Uterus (tissue), 2 donors: ENCODE results near the gene NOS1AP.

Experiments
- CTCF ChIP-seq, 4 experiments: fragments of 200-600 bp in 2 of 4; fragments of 450-650 bp in 2 of 4; sonication (generic) in 2 of 4; IDR thresholded peaks; one replicate each; pipeline ENCODE4 v1.5.1; 2016 to 2019; ENCODE audit warnings: antibody characterized with exemption in 4 of 4, mild to moderate bottlenecking in 2 of 4, moderate library complexity in 1 of 4
- POLR2A ChIP-seq, 2 donors: fragments of 450-650 bp; IDR thresholded peaks; one replicate each; pipeline ENCODE4 v1.6.1; 2016; ENCODE audit warnings: antibody characterized with exemption in 2 of 2, mild to moderate bottlenecking in 1 of 2, moderate library complexity in 1 of 2

- TF ChIP-seq CTCF (IDR thresholded peaks at IDR 0.05) (no peak), POLR2A (IDR thresholded peaks at IDR 0.05) (no peak)
These were observed 88.0 kb downstream of the NOS1AP start for GRCh38 chr1:162157469-162157868.
